Upper lobe of left lung (tissue), 6 donors: ENCODE measurements around the gene TBCD. TPM values are rescaled to one million over a fixed set of nuclear protein-coding genes. Genes with fewer than 3 reads are reported as not detected.
A peak's percentile ranks its signal among the peaks of the same experiment; 100 is the strongest.
"Not testable (repeated sequence)": the region's sequence is repeated elsewhere in the genome, so short reads cannot be mapped to it uniquely, and the experiment has no call there.

Experiments used
- ATAC-seq, 2 donors: fragments of 200-7000 bp; cut with Tn5 transposase; one replicate each; pipeline ENCODE4 v1.9.1; 2022; ENCODE audit warnings: mild to moderate bottlenecking in 2 of 2, moderate library complexity in 2 of 2; ENCODE audit not compliant: low FRiP score in 2 of 2
- DNase-seq, 2 donors: peaks; one replicate each; pipeline ENCODE4 v3.0.0-alpha.2; 2019 to 2020
- H3K27ac ChIP-seq, 4 donors: fragments of 200-600 bp; sonication (generic); one replicate each; pipeline ENCODE4 v1.5.1; 2016 to 2019
- H3K27me3 ChIP-seq, 4 donors: fragments of 200-600 bp; sonication (generic); one replicate each; pipeline ENCODE4 v1.5.1; 2017 to 2019
- H3K36me3 ChIP-seq, 4 donors: fragments of 200-600 bp; sonication (generic); one replicate each; pipeline ENCODE4 v1.5.1; 2016 to 2019
- H3K4me1 ChIP-seq, 4 donors: fragments of 200-600 bp; sonication (generic); one replicate each; pipeline ENCODE4 v1.5.1; 2018 to 2019
- H3K4me3 ChIP-seq, 4 donors: fragments of 200-600 bp; sonication (generic); one replicate each; pipeline ENCODE4 v1.5.1; 2017 to 2019; ENCODE audit warnings: mild to moderate bottlenecking in 2 of 4, moderate library complexity in 1 of 4
- H3K9me3 ChIP-seq, 4 donors: fragments of 200-600 bp; sonication (generic); one replicate each; pipeline ENCODE4 v1.5.1; 2018 to 2019
- CTCF ChIP-seq, 6 experiments: fragments of 450-650 bp in 4 of 6; fragments of 200-600 bp in 2 of 6; sonication (generic) in 2 of 6; IDR thresholded peaks; one replicate each; pipeline ENCODE4 v1.5.1; 2016 to 2019; ENCODE audit warnings: antibody characterized with exemption in 6 of 6
- EP300 ChIP-seq, 4 donors: sonication (generic); formaldehyde crosslinking; IDR thresholded peaks; one replicate each; pipeline ENCODE4 v1.5.1; 2017; ENCODE audit warnings: antibody characterized with exemption in 4 of 4, control low read depth in 2 of 4
- POLR2A ChIP-seq, 4 donors: fragments of 450-650 bp; IDR thresholded peaks; one replicate each; pipeline ENCODE4 v1.5.1; 2016 to 2017; ENCODE audit warnings: antibody characterized with exemption in 4 of 4, mild to moderate bottlenecking in 2 of 4
- POLR2AphosphoS5 ChIP-seq, 2 donors: sonication (generic); formaldehyde crosslinking; IDR thresholded peaks; one replicate each; pipeline ENCODE4 v1.5.1; 2017; ENCODE audit warnings: antibody characterized with exemption in 2 of 2
- WGBS, 2 donors: methylation state at CpG; one replicate each; pipeline ENCODE4 v1.1.5; 2017 to 2018; 5-methylcytosine and 5-hydroxymethylcytosine counted together
- total RNA-seq, 6 donors: library from RNA; depleted of rRNA in 4 of 6; stranded (reverse); fragments of >200 nt in 4 of 6; gene quantifications; one replicate each; pipeline versions ENCODE4 v1.1.0 to v1.2.1, GENCODE V29; 2016 to 2021
- donor health status: DM: no; HTN: no; CAD: no; lungs with moderate emphysema.
- donor health status: DM: no; HTN: yes; CAD: no; lungs with severe emphysema.

TBCD gene
- total RNA-seq, 6 donors from 2014 or later: 71.3 to 262 (median 104) TPM

- Histone ChIP-seq H3K9me3 (peaks cover 9 to 17% (median 13%) of the 10 kb centered on the region in 4 donors), H3K27ac (no peak overlapping the region), H3K4me3 (no peak overlapping the region), H3K36me3 (peaks cover 0 to 7% (median 3%) of the 10 kb centered on the region in 4 donors), H3K4me1 (no peaks in the 10 kb centered on the region), H3K27me3 (no peaks in the 10 kb centered on the region)
- 95 to 97% methylated on average over 20 of the region's 20 CpGs for WGBS, 2 donors
- DNase-seq: peak in 1 of 2 donors; percentile 10
- no peak for ATAC-seq
- no peak for TF ChIP-seq EP300 (IDR thresholded peaks at IDR 0.05)
- no peak for TF ChIP-seq CTCF (IDR thresholded peaks at IDR 0.05)
- TF ChIP-seq POLR2A (IDR thresholded peaks at IDR 0.05): no peak
- TF ChIP-seq POLR2AphosphoS5 (IDR thresholded peaks at IDR 0.05): no peak
Observed at GRCh38 chr17:82949361-82949760, 197.5 kb downstream of the TBCD start.

- WGBS, 2 donors: 96 to 97% methylated on average over 10 of the region's 10 CpGs
- Histone ChIP-seq H3K27ac (no peak overlapping the region), H3K9me3 (peaks cover 5 to 11% (median 7%) of the 10 kb centered on the region in 4 donors), H3K27me3 (no peaks in the 10 kb centered on the region), H3K36me3 (peaks cover 0 to 4% (median 1%) of the 10 kb centered on the region in 4 donors), H3K4me3 (no peak overlapping the region), H3K4me1 (no peaks in the 10 kb centered on the region)
- ATAC-seq (no peak), DNase-seq (peak in 1 of 2 donors; percentile 7)
- TF ChIP-seq POLR2A (IDR thresholded peaks at IDR 0.05): no peak
- TF ChIP-seq POLR2AphosphoS5 (IDR thresholded peaks at IDR 0.05): no peak
- no peak for TF ChIP-seq EP300 (IDR thresholded peaks at IDR 0.05)
- no peak for TF ChIP-seq CTCF (IDR thresholded peaks at IDR 0.05)
Observed at GRCh38 chr17:82949984-82950383, 198.1 kb downstream of the TBCD start.

- peaks cover 0 to 2% (median 0%) of the 10 kb centered on the region in 4 donors for H3K36me3 ChIP-seq
- H3K9me3 ChIP-seq: peaks cover 0 to 5% (median under 1%) of the 10 kb centered on the region in 4 donors
- no peak overlapping the region for H3K4me3 ChIP-seq
- H3K27me3 ChIP-seq: no peaks in the 10 kb centered on the region
- WGBS, 2 donors: 90 to 95% methylated on average over 17 to 18 of the region's 18 CpGs
- H3K4me1 ChIP-seq: no peaks in the 10 kb centered on the region
- H3K27ac ChIP-seq: no peak overlapping the region
- DNase-seq (peak in 1 of 2 donors; percentile 6), ATAC-seq (no peak)
- TF ChIP-seq CTCF (IDR thresholded peaks at IDR 0.05) (no peak), POLR2AphosphoS5 (IDR thresholded peaks at IDR 0.05) (no peak), EP300 (IDR thresholded peaks at IDR 0.05) (no peak), POLR2A (IDR thresholded peaks at IDR 0.05) (no peak)
Observed at GRCh38 chr17:82950525-82951102, 198.7 kb downstream of the TBCD start.

GRCh38 chr17:82952019-82952418 is 200.2 kb downstream of the TBCD start:
- H3K9me3 ChIP-seq: no peaks in the 10 kb centered on the region
- no peaks in the 10 kb centered on the region for H3K36me3 ChIP-seq
- ATAC-seq (no peak), DNase-seq (peak; percentile 12 to 51)
- no peaks in the 10 kb centered on the region for H3K27me3 ChIP-seq
- no peaks in the 10 kb centered on the region for H3K4me1 ChIP-seq
- H3K4me3 ChIP-seq: no peak overlapping the region
- TF ChIP-seq CTCF (IDR thresholded peaks at IDR 0.05) (no peak), POLR2AphosphoS5 (IDR thresholded peaks at IDR 0.05) (no peak), POLR2A (IDR thresholded peaks at IDR 0.05) (no peak), EP300 (IDR thresholded peaks at IDR 0.05) (no peak)
- H3K27ac ChIP-seq: no peak overlapping the region
- WGBS, 2 donors: 96 to 99% methylated on average over 12 to 13 of the region's 13 CpGs

GRCh38 chr17:82955106-82955505 is 203.2 kb downstream of the TBCD start:
- H3K9me3 ChIP-seq, H3K27ac ChIP-seq, ATAC-seq, DNase-seq, H3K36me3 ChIP-seq, H3K4me3 ChIP-seq, H3K4me1 ChIP-seq, H3K27me3 ChIP-seq: not testable (repeated sequence)
- WGBS, 2 donors: 91% methylated on average over 3 of the region's 3 CpGs

GRCh38 chr17:82955627-82956026 is 203.8 kb downstream of the TBCD start:
- not testable (repeated sequence) for H3K36me3 ChIP-seq, H3K27me3 ChIP-seq, H3K4me1 ChIP-seq, ATAC-seq, H3K4me3 ChIP-seq, DNase-seq, H3K27ac ChIP-seq, H3K9me3 ChIP-seq
- WGBS, 2 donors: 94 to 95% methylated on average over 4 of the region's 4 CpGs
